Testis (tissue), 2 donors: ENCODE results near the gene FUCA2.

Experiments used
- POLR2A ChIP-seq: fragments of 450-650 bp; IDR thresholded peaks from one replicate; pipeline ENCODE4 v1.6.1; 2017; ENCODE audit warnings: antibody characterized with exemption, mild to moderate bottlenecking, moderate library complexity
- TF ChIP-seq, protein P1 (sequence below), 3 experiments: fragments of 450-650 bp in 2 of 3; fragments of 200-600 bp in 1 of 3; sonication (generic) in 1 of 3; IDR thresholded peaks; one replicate each; pipeline ENCODE4 v1.5.1; 2016 to 2019; ENCODE audit warnings: antibody characterized with exemption in 3 of 3, mild to moderate bottlenecking in 2 of 3, moderate library complexity in 1 of 3

DNA sequence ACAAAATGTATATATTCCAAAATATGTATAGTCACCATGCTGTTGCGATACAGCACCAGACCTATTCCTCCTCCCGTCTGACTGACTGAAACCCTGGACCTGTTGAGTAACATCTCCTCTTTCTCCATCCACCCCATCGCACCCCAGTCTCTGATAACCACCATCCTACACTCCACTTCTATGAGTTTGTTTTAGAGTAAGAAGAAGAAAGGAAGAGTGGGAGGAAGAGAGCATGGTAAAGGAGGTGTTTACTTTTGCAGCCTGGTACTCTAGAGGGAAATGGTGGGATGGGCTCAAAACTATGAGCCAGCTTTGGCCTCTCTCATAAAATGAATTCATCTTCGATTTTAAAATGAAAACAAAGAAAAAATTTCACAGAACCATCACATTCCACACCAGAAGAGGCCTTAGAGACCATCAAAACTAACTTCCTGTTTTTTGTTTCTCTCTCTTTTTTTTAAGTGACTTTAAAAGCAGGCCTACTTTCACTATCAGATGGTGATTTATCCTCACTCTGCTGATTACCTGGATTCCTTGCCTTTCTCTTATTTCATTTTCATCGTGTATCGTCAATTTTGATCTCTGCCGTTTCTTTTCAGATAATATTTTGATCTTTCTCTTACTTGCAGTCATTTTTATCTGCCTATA lies 16.8 kb upstream of the FUCA2 start:
- TF ChIP-seq, protein P1, sequence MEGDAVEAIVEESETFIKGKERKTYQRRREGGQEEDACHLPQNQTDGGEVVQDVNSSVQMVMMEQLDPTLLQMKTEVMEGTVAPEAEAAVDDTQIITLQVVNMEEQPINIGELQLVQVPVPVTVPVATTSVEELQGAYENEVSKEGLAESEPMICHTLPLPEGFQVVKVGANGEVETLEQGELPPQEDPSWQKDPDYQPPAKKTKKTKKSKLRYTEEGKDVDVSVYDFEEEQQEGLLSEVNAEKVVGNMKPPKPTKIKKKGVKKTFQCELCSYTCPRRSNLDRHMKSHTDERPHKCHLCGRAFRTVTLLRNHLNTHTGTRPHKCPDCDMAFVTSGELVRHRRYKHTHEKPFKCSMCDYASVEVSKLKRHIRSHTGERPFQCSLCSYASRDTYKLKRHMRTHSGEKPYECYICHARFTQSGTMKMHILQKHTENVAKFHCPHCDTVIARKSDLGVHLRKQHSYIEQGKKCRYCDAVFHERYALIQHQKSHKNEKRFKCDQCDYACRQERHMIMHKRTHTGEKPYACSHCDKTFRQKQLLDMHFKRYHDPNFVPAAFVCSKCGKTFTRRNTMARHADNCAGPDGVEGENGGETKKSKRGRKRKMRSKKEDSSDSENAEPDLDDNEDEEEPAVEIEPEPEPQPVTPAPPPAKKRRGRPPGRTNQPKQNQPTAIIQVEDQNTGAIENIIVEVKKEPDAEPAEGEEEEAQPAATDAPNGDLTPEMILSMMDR (IDR thresholded peaks at IDR 0.05), result no peak
- TF ChIP-seq POLR2A, result no peak
